Testis (tissue), 3 donors: ENCODE measurements around the gene CPD. TPM values are rescaled to one million over a fixed set of nuclear protein-coding genes. Genes with fewer than 3 reads are reported as not detected.

Experiments used
- DNase-seq: peaks from one replicate; pipeline ENCODE4 v3.0.0-alpha.2; 2019
- H3K27ac ChIP-seq, 2 donors: fragments of 200-600 bp; sonication (generic); one replicate each; pipeline ENCODE4 v1.5.1; 2019
- H3K27me3 ChIP-seq: fragments of 200-600 bp; sonication (generic); one replicate; pipeline ENCODE4 v1.5.1; 2019
- H3K36me3 ChIP-seq: fragments of 200-600 bp; sonication (generic); one replicate; pipeline ENCODE4 v1.5.1; 2017; ENCODE audit warnings: low read depth; ENCODE audit errors: missing control alignments
- H3K4me1 ChIP-seq: fragments of 200-600 bp; sonication (generic); one replicate; pipeline ENCODE4 v1.5.1; 2019
- H3K4me3 ChIP-seq, 2 donors: fragments of 200-600 bp; sonication (generic); one replicate each; pipeline ENCODE4 v1.5.1; 2017 to 2019
- H3K9me3 ChIP-seq: fragments of 200-600 bp; sonication (generic); one replicate; pipeline ENCODE4 v1.5.1; 2017
- POLR2A ChIP-seq: fragments of 450-650 bp; IDR thresholded peaks from one replicate; pipeline ENCODE4 v1.6.1; 2017; ENCODE audit warnings: antibody characterized with exemption, mild to moderate bottlenecking, moderate library complexity
- WGBS, 2 donors: methylation state at CpG; one replicate each; pipeline ENCODE4 v1.1.5; 2018; 5-methylcytosine and 5-hydroxymethylcytosine counted together
- intact Hi-C: fragments of 100-400 bp; cut with DNase I; formaldehyde crosslinking; loops from one replicate; pipeline ENCODE4 v1.15.1; 2023; ENCODE audit warnings: low total_unique reads
- polyA plus RNA-seq: library from polyadenylated mRNA; stranded (reverse); fragments of 350-450 nt; fragmentation: Illumina TruSeq; extraction: RNeasy Lipid Tissue Mini Kit (QIAGEN cat#74804); gene quantifications from one replicate; pipeline ENCODE4 v1.2.3, GENCODE V29; 2014; ENCODE audit warnings: low read depth, low replicate concordance; ENCODE audit not compliant: insufficient read depth
- total RNA-seq, 2 donors: library from RNA; depleted of rRNA; stranded (reverse); fragments of >200 nt; gene quantifications; one replicate each; pipeline ENCODE4 v1.2.3, GENCODE V29; 2016
- TF ChIP-seq, protein P1 (sequence below), 3 experiments: fragments of 450-650 bp in 2 of 3; fragments of 200-600 bp in 1 of 3; sonication (generic) in 1 of 3; IDR thresholded peaks; one replicate each; pipeline ENCODE4 v1.5.1; 2016 to 2019; ENCODE audit warnings: antibody characterized with exemption in 3 of 3, mild to moderate bottlenecking in 2 of 3, moderate library complexity in 1 of 3

CPD gene
- total and polyA plus RNA-seq, 3 donors from 2014 or later, result 108 to 194 (median 134) TPM

- Histone ChIP-seq H3K9me3 (no peaks in the 10 kb centered on the region), H3K4me3 (peak overlapping the region in 1 of 2 donors; percentile 11), H3K36me3 (no peaks in the 10 kb centered on the region), H3K4me1 (no peaks in the 10 kb centered on the region), H3K27ac (no peak overlapping the region), H3K27me3 (no peaks in the 10 kb centered on the region)
- DNase-seq, result no peak
- WGBS, 2 donors, result 67 to 73% methylated on average over 7 to 35 of the region's 35 CpGs
- intact Hi-C loops, result no loop called here
- no peak for TF ChIP-seq POLR2A
- TF ChIP-seq, protein P1, sequence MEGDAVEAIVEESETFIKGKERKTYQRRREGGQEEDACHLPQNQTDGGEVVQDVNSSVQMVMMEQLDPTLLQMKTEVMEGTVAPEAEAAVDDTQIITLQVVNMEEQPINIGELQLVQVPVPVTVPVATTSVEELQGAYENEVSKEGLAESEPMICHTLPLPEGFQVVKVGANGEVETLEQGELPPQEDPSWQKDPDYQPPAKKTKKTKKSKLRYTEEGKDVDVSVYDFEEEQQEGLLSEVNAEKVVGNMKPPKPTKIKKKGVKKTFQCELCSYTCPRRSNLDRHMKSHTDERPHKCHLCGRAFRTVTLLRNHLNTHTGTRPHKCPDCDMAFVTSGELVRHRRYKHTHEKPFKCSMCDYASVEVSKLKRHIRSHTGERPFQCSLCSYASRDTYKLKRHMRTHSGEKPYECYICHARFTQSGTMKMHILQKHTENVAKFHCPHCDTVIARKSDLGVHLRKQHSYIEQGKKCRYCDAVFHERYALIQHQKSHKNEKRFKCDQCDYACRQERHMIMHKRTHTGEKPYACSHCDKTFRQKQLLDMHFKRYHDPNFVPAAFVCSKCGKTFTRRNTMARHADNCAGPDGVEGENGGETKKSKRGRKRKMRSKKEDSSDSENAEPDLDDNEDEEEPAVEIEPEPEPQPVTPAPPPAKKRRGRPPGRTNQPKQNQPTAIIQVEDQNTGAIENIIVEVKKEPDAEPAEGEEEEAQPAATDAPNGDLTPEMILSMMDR (IDR thresholded peaks at IDR 0.05), result no peak
These were observed 9.8 kb downstream of the CPD start for GRCh38 chr17:30388321-30389179.

GRCh38 chr17:30389756-30390300, 11.1 kb downstream of the CPD start:
- WGBS, 2 donors, result 85 to 90% methylated on average over 6 of the region's 6 CpGs
- Histone ChIP-seq H3K36me3 (no peaks in the 10 kb centered on the region), H3K27me3 (no peaks in the 10 kb centered on the region)

DNA sequence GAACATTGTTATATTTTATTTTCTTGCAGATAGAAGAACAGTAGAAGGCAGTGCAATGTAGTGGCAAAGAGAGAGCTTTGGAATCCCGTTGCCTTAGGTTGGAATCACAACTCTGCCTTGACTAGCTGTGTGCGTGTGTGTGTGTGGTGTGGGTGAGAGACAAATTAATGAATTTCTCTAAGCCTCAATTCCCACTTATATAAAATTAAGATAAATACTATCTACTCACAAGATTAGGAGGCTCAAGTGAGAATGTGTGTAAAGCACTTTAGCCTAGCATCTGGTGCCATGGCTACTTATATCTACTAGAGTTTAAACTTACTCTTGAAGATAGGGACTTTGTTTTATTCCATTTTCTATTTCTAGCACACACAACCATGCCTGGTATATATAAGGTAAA, 12.8 kb downstream of the CPD start:
- 82 to 85% methylated on average over 2 of the region's 2 CpGs for WGBS, 2 donors
- no peak for DNase-seq
- H3K4me1 ChIP-seq, result no peaks in the 10 kb centered on the region
- H3K9me3 ChIP-seq, result no peaks in the 10 kb centered on the region
- H3K4me3 ChIP-seq, result no peak overlapping the region
- no peak for TF ChIP-seq POLR2A
- TF ChIP-seq, protein P1 (IDR thresholded peaks at IDR 0.05), result no peak
- no peaks in the 10 kb centered on the region for H3K36me3 ChIP-seq
- no peak overlapping the region for H3K27ac ChIP-seq
- intact Hi-C loops, result no loop called here
- H3K27me3 ChIP-seq, result no peaks in the 10 kb centered on the region

More at GRCh38 chr17:30389756-30390300, 11.1 kb downstream of the CPD start:
- no peaks in the 10 kb centered on the region for H3K9me3 ChIP-seq
- H3K27ac ChIP-seq, result no peak overlapping the region
- DNase-seq, result no peak
- TF ChIP-seq, protein P1 (IDR thresholded peaks at IDR 0.05), result no peak
- TF ChIP-seq POLR2A, result no peak
- H3K4me1 ChIP-seq, result no peaks in the 10 kb centered on the region
- intact Hi-C loops, result no loop called here
- no peak overlapping the region for H3K4me3 ChIP-seq

GRCh38 chr17:30393491-30393890, 14.8 kb downstream of the CPD start:
- H3K4me3 ChIP-seq, result no peak overlapping the region
- intact Hi-C loops, result no loop called here
- WGBS, 2 donors, result 90 to 92% methylated on average over 4 of the region's 4 CpGs

More at GRCh38 chr17:30393491-30393890, 14.8 kb downstream of the CPD start:
- peak overlapping the region; percentile 5 to 6 for H3K27ac ChIP-seq
- no peaks in the 10 kb centered on the region for H3K27me3 ChIP-seq
- H3K36me3 ChIP-seq, result no peaks in the 10 kb centered on the region
- no peaks in the 10 kb centered on the region for H3K9me3 ChIP-seq
- H3K4me1 ChIP-seq, result no peaks in the 10 kb centered on the region
- TF ChIP-seq, protein P1 (IDR thresholded peaks at IDR 0.05), result no peak
- TF ChIP-seq POLR2A, result no peak
- DNase-seq, result no peak
